Sigmoid colon (tissue), 3 donors: ENCODE data around the gene JAKMIP2.

Source experiments
- POLR2A ChIP-seq, 2 donors: fragments of 450-650 bp; IDR thresholded peaks; one replicate each; pipeline ENCODE4 v1.6.1; 2016; ENCODE audit warnings: antibody characterized with exemption in 2 of 2, mild to moderate bottlenecking in 2 of 2, moderate library complexity in 2 of 2
- TF ChIP-seq, protein P1 (sequence below), 4 experiments: fragments of 450-650 bp in 3 of 4; fragments of 200-600 bp in 1 of 4; IDR thresholded peaks; one replicate each; pipeline ENCODE4 v1.5.1; 2016 to 2019; ENCODE audit warnings: antibody characterized with exemption in 4 of 4, mild to moderate bottlenecking in 3 of 4, moderate library complexity in 2 of 4

DNA sequence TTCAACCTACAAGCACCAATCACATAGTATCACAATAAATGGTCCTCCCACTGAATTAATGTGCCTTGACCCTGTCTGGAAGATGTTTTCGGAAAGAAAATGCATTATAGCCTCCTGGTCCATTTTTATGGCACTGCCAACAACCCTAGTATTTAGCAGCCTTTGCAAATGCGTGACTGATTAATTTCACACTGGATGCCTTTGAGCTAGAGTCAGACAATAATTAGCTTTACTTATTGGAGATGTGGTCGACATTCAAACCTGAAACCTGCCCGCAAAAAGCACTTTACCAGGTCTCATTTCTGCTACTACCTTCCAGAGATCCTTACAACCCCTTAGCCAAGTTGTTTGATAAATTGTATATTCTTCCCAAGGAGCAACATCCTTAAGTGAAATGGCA, 153.3 kb downstream of the JAKMIP2 start:
- no peak for TF ChIP-seq POLR2A (IDR thresholded peaks at IDR 0.05)
- TF ChIP-seq, protein P1, sequence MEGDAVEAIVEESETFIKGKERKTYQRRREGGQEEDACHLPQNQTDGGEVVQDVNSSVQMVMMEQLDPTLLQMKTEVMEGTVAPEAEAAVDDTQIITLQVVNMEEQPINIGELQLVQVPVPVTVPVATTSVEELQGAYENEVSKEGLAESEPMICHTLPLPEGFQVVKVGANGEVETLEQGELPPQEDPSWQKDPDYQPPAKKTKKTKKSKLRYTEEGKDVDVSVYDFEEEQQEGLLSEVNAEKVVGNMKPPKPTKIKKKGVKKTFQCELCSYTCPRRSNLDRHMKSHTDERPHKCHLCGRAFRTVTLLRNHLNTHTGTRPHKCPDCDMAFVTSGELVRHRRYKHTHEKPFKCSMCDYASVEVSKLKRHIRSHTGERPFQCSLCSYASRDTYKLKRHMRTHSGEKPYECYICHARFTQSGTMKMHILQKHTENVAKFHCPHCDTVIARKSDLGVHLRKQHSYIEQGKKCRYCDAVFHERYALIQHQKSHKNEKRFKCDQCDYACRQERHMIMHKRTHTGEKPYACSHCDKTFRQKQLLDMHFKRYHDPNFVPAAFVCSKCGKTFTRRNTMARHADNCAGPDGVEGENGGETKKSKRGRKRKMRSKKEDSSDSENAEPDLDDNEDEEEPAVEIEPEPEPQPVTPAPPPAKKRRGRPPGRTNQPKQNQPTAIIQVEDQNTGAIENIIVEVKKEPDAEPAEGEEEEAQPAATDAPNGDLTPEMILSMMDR (IDR thresholded peaks at IDR 0.05): no peak
